IPS-18a (cell line): ENCODE data around the gene FAM107B.
"Not testable (repeated sequence)": the region's sequence is repeated elsewhere in the genome, so short reads cannot be mapped to it uniquely, and the experiment has no call there.

Experiments
- H3K27ac ChIP-seq: one replicate; pipeline ENCODE4 v1.5.1; 2013; ENCODE audit warnings: low read length
- H3K27me3 ChIP-seq: one replicate; pipeline ENCODE4 v1.6.1; 2013; ENCODE audit warnings: mild to moderate bottlenecking, low read length; ENCODE audit not compliant: control insufficient read depth, insufficient read depth
- H3K36me3 ChIP-seq: one replicate; pipeline ENCODE4 v1.6.1; 2013; ENCODE audit warnings: low read depth, low read length; ENCODE audit not compliant: control insufficient read depth
- H3K4me1 ChIP-seq: one replicate; pipeline ENCODE4 v1.6.1; 2013; ENCODE audit warnings: low read depth, low read length; ENCODE audit not compliant: control insufficient read depth
- H3K4me3 ChIP-seq: one replicate; pipeline ENCODE4 v1.5.1; 2013; ENCODE audit warnings: low read length
- H3K9ac ChIP-seq: one replicate; pipeline ENCODE4 v1.6.1; 2013; ENCODE audit warnings: mild to moderate bottlenecking, low read length, moderate library complexity
- H3K9me3 ChIP-seq: one replicate; pipeline ENCODE4 v1.6.1; 2013; ENCODE audit warnings: low read depth, low read length; ENCODE audit not compliant: control insufficient read depth

The FAM107B gene

DNA sequence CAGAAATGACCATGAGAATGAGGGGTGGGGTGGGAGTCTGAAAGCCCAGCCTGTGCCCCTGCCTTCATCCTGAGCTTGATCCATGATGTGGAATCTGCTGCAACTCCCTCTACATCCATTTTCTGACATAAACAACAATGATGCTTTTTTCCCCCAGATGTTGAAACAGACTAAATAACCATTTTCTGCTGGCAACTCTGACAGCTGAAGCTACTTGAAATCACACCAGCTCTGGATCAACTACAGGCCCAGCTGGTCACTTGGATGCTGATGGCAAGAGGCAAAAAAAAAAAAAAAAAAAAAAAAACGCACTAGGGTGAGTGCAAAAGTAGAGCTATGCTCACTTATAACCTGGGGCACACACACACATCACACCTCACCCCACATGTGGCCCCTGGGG is 74.2 kb downstream of the FAM107B start:
- no peaks in the 10 kb centered on the region for H3K27me3 ChIP-seq
- no peaks in the 10 kb centered on the region for H3K36me3 ChIP-seq
- no peak overlapping the region for H3K9ac ChIP-seq
- no peak overlapping the region for H3K4me3 ChIP-seq
- H3K9me3 ChIP-seq, result no peaks in the 10 kb centered on the region
- H3K27ac ChIP-seq, result no peak overlapping the region
- H3K4me1 ChIP-seq, result no peaks in the 10 kb centered on the region

DNA sequence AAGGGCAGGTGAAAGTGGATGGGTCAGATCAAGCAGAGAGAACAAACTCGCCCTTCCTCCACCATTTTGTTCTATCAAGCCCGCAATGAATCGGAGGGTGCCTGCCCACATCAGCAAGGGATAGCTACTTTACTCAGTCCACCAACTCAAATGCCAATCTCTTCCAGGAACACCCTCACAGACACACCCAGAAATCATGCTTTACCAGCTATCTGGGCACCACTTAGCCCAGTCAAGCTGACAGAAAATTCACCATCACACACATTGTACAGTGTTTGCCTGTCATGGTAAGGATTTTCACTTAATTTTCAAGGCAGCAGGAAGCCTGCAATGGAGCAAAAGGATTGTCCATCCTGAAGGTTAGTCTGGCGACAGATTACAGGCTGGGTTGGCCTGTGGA is 75.2 kb downstream of the FAM107B start:
- no peak overlapping the region for H3K27ac ChIP-seq
- H3K9me3 ChIP-seq, result no peaks in the 10 kb centered on the region
- H3K4me3 ChIP-seq, result no peak overlapping the region
- no peak overlapping the region for H3K9ac ChIP-seq
- no peaks in the 10 kb centered on the region for H3K27me3 ChIP-seq
- H3K4me1 ChIP-seq, result no peaks in the 10 kb centered on the region
- no peaks in the 10 kb centered on the region for H3K36me3 ChIP-seq

GRCh38 chr10:14698829-14699170 is 75.9 kb downstream of the FAM107B start:
- no peaks in the 10 kb centered on the region for H3K4me1 ChIP-seq
- H3K4me3 ChIP-seq, result no peak overlapping the region
- H3K27ac ChIP-seq, result no peak overlapping the region
- no peaks in the 10 kb centered on the region for H3K36me3 ChIP-seq
- no peaks in the 10 kb centered on the region for H3K9me3 ChIP-seq
- no peaks in the 10 kb centered on the region for H3K27me3 ChIP-seq
- no peak overlapping the region for H3K9ac ChIP-seq

DNA sequence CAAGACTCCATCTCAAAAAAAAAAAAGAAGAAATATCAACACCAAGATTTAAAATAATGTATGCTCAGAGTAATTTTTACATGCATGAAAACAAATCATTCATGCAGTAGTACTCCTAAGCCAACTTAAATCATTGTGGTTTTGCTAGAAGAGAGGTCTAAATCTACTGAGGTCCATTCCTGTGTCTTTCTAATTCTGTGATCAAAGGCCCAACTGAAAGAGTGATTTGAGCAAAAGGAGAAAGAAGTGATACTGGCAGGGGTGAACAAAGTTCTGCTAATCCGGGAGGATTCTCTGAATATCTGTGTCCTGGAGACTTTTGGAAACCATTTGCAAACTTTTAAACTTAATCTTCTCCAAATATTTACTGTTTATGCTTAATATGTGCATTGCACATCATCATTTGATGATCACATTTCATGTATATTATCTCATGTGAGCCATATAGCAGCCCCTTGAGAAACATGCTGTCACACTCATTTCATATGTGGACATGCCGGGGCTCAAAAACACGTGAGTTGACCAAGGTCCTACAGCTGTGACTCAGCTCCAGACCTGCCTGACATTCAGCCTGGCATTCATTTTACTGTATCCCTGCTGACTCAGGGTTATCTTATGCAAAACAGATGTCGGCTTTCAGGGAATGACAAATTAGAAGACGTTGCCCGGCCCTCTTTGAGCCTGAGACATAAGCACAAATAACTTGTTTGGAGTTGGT is 76.4 kb downstream of the FAM107B start:
- H3K9me3 ChIP-seq, result no peaks in the 10 kb centered on the region
- H3K27ac ChIP-seq, result no peak overlapping the region
- H3K4me1 ChIP-seq, result no peaks in the 10 kb centered on the region
- no peak overlapping the region for H3K4me3 ChIP-seq
- H3K9ac ChIP-seq, result no peak overlapping the region
- H3K27me3 ChIP-seq, result no peaks in the 10 kb centered on the region
- no peaks in the 10 kb centered on the region for H3K36me3 ChIP-seq

DNA sequence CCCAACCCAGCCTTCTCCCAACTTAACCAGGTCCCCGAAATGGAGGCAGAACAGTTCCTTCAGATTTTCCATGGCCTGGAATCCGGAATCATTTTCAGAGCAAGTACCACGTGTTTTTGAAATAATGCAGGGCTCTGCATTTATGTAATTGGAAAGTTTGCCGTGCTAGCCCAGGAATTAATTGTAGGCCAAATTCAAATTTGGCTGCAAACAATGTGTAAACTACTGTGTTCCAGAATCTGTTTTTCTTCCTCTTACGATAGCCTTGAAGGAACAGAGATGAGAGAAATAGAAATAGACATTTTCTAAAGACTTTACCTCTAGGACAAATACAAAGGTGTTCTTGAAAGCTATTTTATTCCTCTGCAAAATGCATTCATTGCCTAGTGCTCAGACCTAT is 77.4 kb downstream of the FAM107B start:
- no peaks in the 10 kb centered on the region for H3K4me1 ChIP-seq
- H3K27me3 ChIP-seq, result no peaks in the 10 kb centered on the region
- H3K9ac ChIP-seq, result no peak overlapping the region
- no peaks in the 10 kb centered on the region for H3K36me3 ChIP-seq
- H3K9me3 ChIP-seq, result no peaks in the 10 kb centered on the region
- no peak overlapping the region for H3K4me3 ChIP-seq
- no peak overlapping the region for H3K27ac ChIP-seq

- H3K27ac ChIP-seq, result no peak overlapping the region
- H3K9me3 ChIP-seq, result no peaks in the 10 kb centered on the region
- no peak overlapping the region for H3K9ac ChIP-seq
- no peaks in the 10 kb centered on the region for H3K36me3 ChIP-seq
- H3K4me1 ChIP-seq, result no peaks in the 10 kb centered on the region
- no peaks in the 10 kb centered on the region for H3K27me3 ChIP-seq
- H3K4me3 ChIP-seq, result no peak overlapping the region
Observed at GRCh38 chr10:14696821-14697220, 77.9 kb downstream of the FAM107B start.

- Histone ChIP-seq H3K36me3 (no peaks in the 10 kb centered on the region), H3K4me3 (no peak overlapping the region), H3K9me3 (no peaks in the 10 kb centered on the region), H3K4me1 (no peaks in the 10 kb centered on the region), H3K9ac (no peak overlapping the region), H3K27me3 (no peaks in the 10 kb centered on the region), H3K27ac (no peak overlapping the region)
Observed at GRCh38 chr10:14695847-14696480, 78.7 kb downstream of the FAM107B start.

DNA sequence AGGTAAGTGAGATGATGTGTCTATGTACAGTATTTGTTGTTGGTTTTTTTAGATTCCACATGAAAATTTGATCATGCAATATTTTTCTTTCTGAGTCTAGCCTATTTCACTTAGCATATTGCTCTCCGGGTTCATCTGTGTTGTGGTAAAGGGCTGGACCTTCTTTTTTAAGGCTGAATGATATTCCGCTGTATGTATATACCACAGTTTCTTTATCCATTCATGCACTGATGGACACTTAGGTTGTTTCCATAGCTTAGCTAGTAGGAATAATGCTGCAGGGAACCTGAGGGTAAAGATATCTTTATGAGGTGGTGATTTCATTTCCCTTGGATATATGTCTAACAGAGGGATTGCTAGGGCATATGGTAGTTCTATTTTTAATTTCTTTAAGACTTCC is 80.8 kb downstream of the FAM107B start:
- no peaks in the 10 kb centered on the region for H3K27me3 ChIP-seq
- no peak overlapping the region for H3K9ac ChIP-seq
- H3K36me3 ChIP-seq, result no peaks in the 10 kb centered on the region
- H3K4me1 ChIP-seq, result no peaks in the 10 kb centered on the region
- H3K4me3 ChIP-seq, result no peak overlapping the region
- no peak overlapping the region for H3K27ac ChIP-seq
- no peaks in the 10 kb centered on the region for H3K9me3 ChIP-seq

DNA sequence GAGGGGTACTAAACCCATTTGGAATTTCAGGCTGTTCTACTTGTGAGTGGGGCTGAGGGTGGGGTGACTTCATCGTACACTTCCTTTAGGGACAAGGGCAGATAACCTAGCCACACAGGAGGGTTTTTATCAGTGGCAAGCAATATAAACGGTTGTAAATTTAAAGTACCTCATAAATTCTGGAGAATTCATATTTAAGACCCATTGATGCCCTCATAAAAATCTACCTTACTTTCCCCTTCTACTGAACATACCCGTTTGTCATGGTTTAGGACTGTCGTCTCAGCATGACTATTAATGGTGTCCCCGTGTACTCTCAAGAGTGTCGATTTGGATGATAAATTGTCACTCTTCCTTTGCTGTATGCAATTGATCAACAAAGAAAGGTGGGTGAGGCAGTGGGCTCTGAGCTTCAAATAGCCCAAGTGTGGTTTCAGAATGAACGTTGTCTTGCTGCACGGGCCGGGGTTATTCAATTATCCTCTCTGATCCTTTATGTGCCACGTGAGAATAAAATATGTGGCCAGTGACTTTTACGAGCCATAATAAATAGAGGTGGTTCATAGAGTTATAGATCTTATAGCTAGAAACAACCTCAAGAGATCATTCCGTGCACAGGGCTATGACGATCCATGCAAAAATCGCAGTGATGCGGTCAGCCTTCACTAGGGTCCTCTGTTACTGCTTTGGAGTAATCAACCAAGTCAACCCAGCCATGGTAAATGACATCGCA is 82.2 kb downstream of the FAM107B start:
- Histone ChIP-seq H3K36me3 (no peaks in the 10 kb centered on the region), H3K27me3 (no peaks in the 10 kb centered on the region), H3K9me3 (no peaks in the 10 kb centered on the region), H3K9ac (no peak overlapping the region), H3K4me3 (no peak overlapping the region), H3K27ac (no peak overlapping the region), H3K4me1 (no peaks in the 10 kb centered on the region)

- Histone ChIP-seq H3K4me3 (no peak overlapping the region), H3K36me3 (no peaks in the 10 kb centered on the region), H3K9ac (no peak overlapping the region), H3K9me3 (no peaks in the 10 kb centered on the region), H3K4me1 (no peaks in the 10 kb centered on the region), H3K27ac (no peak overlapping the region), H3K27me3 (no peaks in the 10 kb centered on the region)
Observed at GRCh38 chr10:14691359-14691758, 83.3 kb downstream of the FAM107B start.

DNA sequence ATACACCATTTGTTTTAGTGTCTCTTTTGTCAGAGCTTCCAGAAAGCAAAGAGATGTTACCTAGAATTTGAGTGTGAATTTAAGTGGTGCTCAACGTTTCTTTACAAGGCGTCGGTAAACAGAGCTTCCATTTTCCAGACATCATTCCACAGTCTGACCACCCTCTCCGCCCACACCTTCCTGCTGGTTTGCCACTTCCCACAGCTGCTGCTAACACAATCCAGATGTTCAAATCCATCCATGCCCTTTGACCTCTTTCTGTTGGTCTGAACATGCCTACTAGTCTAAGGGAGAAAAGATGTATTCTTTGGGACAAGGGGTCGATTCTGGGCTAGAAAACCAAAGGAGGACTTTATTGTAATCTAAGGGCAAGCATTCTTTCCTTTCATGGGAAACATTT is 86.1 kb downstream of the FAM107B start:
- H3K27ac ChIP-seq, result no peak overlapping the region
- no peak overlapping the region for H3K9ac ChIP-seq
- H3K4me1 ChIP-seq, result no peaks in the 10 kb centered on the region
- H3K36me3 ChIP-seq, result no peaks in the 10 kb centered on the region
- no peaks in the 10 kb centered on the region for H3K27me3 ChIP-seq
- H3K4me3 ChIP-seq, result no peak overlapping the region
- no peaks in the 10 kb centered on the region for H3K9me3 ChIP-seq

GRCh38 chr10:14688189-14688588 is 86.5 kb downstream of the FAM107B start:
- not testable (repeated sequence) for H3K9me3 ChIP-seq, H3K27ac ChIP-seq, H3K4me3 ChIP-seq, H3K36me3 ChIP-seq, H3K27me3 ChIP-seq, H3K4me1 ChIP-seq, H3K9ac ChIP-seq
